Measurements from ENCODE around the gene STAM2.
"Not testable (repeated sequence)": the region's sequence is repeated elsewhere in the genome, so short reads cannot be mapped to it uniquely, and the experiment has no call there.

STAM2 gene

DNA sequence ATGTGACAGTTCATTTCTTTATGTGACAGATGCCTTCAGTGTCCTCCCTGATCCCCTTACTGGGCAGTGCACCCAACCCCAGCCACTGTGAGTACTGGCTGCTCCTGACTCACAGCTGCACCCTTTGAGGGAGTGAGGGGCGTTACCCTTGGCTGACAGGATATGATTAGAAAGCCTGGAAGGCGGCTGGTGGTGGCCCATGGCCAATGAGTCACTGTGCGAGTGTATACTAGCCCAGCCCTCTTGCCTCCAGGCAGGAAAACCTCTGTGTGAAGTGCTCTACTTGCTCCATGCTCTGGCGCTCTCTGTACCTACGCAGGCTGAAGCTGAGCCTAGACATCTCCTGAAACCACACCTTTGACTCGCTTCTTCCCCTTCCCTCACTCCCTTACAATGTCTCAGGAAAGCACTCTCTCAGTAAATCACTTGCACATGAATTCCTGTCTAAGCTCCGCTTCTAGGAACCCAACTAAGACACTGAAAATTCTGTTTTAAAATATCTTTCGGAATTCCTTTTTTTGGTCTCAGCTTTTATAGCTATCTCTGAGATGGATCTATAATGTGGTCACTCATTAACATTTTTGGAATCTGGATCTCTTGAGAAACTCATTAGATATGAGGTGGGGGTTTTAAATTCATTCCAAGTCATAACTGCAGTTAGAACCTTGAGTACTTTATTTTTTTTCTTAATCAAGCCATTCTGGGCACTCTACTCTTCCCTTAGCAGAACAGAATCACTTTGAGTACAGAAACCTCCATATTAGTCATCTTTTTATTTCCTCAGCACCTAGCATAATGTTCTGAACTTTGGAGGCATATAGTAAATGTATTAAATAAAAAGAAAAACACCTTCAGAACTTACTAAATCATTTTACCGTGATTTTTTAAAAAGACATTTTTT lies 25.3 kb upstream of the STAM2 start:
- TF ChIP-seq CTCF (IDR thresholded peaks at IDR 0.05; ENCODE audit: low read depth, low read length), result no peak

GRCh38 chr2:152200101-152200500 lies 24.5 kb upstream of the STAM2 start:
- no peak for TF ChIP-seq CTCF (IDR thresholded peaks at IDR 0.05; ENCODE audit: low read depth, low read length)
- H3K4me3 ChIP-seq (ENCODE audit: low read depth, low read length), result no peak overlapping the region

More for the DNA sequence above, 25.3 kb upstream of the STAM2 start:
- peak overlapping the region; percentile 37 for H3K4me3 ChIP-seq (ENCODE audit: low read depth, low read length)

DNA sequence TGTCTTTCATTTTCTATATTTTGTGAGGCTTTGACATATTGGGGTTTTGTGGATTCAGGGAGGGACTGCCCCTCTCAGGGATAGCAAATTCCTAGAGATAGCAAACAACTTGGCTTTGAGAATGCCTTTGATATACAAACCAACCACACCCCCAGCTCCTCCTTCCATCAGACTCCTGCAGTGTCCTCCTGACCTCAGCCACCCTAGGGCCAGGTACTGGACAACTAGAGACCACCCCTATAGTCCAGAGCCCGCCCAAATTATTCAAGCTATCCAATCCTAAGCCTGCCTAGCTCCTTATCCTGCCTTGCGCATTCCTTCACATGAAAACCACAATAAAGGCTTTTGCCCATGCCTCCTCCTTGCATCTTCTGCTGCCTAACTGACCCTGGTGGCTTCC lies 22.9 kb upstream of the STAM2 start:
- H3K4me3 ChIP-seq (ENCODE audit: low read depth, low read length), result no peak overlapping the region
- no peak for TF ChIP-seq CTCF (IDR thresholded peaks at IDR 0.05; ENCODE audit: low read depth, low read length)

GRCh38 chr2:152197508-152198284 lies 22.1 kb upstream of the STAM2 start:
- H3K4me3 ChIP-seq (ENCODE audit: low read depth, low read length), result not testable (repeated sequence)

GRCh38 chr2:152189622-152190495 lies 14.3 kb upstream of the STAM2 start:
- TF ChIP-seq CTCF (IDR thresholded peaks at IDR 0.05; ENCODE audit: low read depth, low read length), result peak; percentile 73

DNA sequence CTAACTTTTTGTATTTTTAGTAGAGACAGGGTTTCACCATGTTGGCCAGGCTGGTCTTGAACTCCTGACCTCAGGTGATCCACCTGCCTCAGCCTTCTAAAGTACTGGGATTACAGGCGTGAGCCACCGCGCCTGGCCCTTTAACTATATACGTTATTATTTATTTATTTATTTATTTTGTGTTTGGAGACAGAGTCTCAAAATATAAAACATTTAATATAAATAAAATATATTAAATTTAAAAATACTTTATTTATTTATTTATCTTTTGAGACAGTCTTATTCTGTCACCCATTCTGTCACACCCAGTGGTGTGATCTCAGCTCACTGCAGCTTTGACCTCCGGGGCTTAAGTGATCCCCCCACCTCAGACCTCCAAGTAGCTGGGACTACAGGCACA lies 11.2 kb upstream of the STAM2 start:
- not testable (repeated sequence) for H3K4me3 ChIP-seq (ENCODE audit: low read depth, low read length)

More at GRCh38 chr2:152189622-152190495, 14.3 kb upstream of the STAM2 start:
- no peak overlapping the region for H3K4me3 ChIP-seq (ENCODE audit: low read depth, low read length)

- H3K4me3 ChIP-seq (ENCODE audit: low read depth, low read length), result no peak overlapping the region
- TF ChIP-seq CTCF (IDR thresholded peaks at IDR 0.05; ENCODE audit: low read depth, low read length), result no peak
Observed at GRCh38 chr2:152186262-152186661, 10.7 kb upstream of the STAM2 start.

Data from WI38 (cell line).